Astrocyte (in vitro differentiated cells and primary cell): Measurements from ENCODE around the gene THRA. TPM values are rescaled to one million over a fixed set of nuclear protein-coding genes. Genes with fewer than 3 reads are reported as not detected.

Source experiments
- DNase-seq: peaks from one replicate; pipeline ENCODE4 v3.0.0-alpha.2; 2010; ENCODE audit warnings: low read depth
- FAIRE-seq: peaks from 2 replicates; lab custom pipeline; 2011; peaks lifted over from hg19 to GRCh38; lab: Jason Lieb, UNC
- H2AFZ ChIP-seq: 2 replicates; pipeline ENCODE4 v1.6.0; 2012; ENCODE audit warnings: low read depth, low read length, inconsistent platforms
- H3K27ac ChIP-seq: 2 replicates; pipeline ENCODE4 v1.5.1; 2011; ENCODE audit warnings: low read depth, low read length, inconsistent platforms
- H3K27me3 ChIP-seq: 2 replicates; pipeline ENCODE4 v1.6.0; 2011; ENCODE audit warnings: low read length, inconsistent platforms; ENCODE audit not compliant: insufficient read depth
- H3K36me3 ChIP-seq: 2 replicates; pipeline ENCODE4 v1.5.1; 2011; ENCODE audit warnings: low read length, inconsistent platforms; ENCODE audit not compliant: insufficient read depth
- H3K4me1 ChIP-seq: 2 replicates; pipeline ENCODE4 v1.5.1; 2011; ENCODE audit warnings: low read length, inconsistent platforms; ENCODE audit not compliant: insufficient read depth
- H3K4me2 ChIP-seq: 2 replicates; pipeline ENCODE4 v1.6.0; 2012; ENCODE audit warnings: low read length, inconsistent platforms
- H3K4me3 ChIP-seq: 2 replicates; pipeline ENCODE4 v1.5.1; 2011; ENCODE audit warnings: low read depth, mild to moderate bottlenecking, low read length, inconsistent platforms; ENCODE audit not compliant: insufficient read depth
- H3K79me2 ChIP-seq: 2 replicates; pipeline ENCODE4 v1.6.0; 2012; ENCODE audit warnings: mild to moderate bottlenecking, low read length, inconsistent platforms; ENCODE audit not compliant: insufficient read depth
- H3K9ac ChIP-seq: 2 replicates; pipeline ENCODE4 v1.6.0; 2012; ENCODE audit warnings: mild to moderate bottlenecking, low read length, inconsistent platforms
- H3K9me3 ChIP-seq: 2 replicates; pipeline ENCODE4 v1.5.1; 2012; ENCODE audit warnings: low read depth, mild to moderate bottlenecking, low read length, inconsistent platforms; ENCODE audit not compliant: insufficient read depth
- H4K20me1 ChIP-seq: 2 replicates; pipeline ENCODE4 v1.6.0; 2012; ENCODE audit warnings: low read length, inconsistent platforms; ENCODE audit not compliant: insufficient read depth
- H3K27ac Mint-ChIP-seq: one replicate; pipeline ENCODE4 v1.8.0; 2021; ENCODE audit warnings: mild to moderate bottlenecking, mixed read lengths; ENCODE audit not compliant: unreplicated experiment
- H3K27me3 Mint-ChIP-seq: one replicate; pipeline ENCODE4 v1.8.0; 2021; ENCODE audit warnings: low read depth, mixed read lengths; ENCODE audit not compliant: unreplicated experiment
- H3K36me3 Mint-ChIP-seq: one replicate; pipeline ENCODE4 v1.8.0; 2021; ENCODE audit warnings: low read depth, mixed read lengths; ENCODE audit not compliant: unreplicated experiment
- H3K4me1 Mint-ChIP-seq: one replicate; pipeline ENCODE4 v1.8.0; 2021; ENCODE audit warnings: low read depth, mixed read lengths; ENCODE audit not compliant: unreplicated experiment
- H3K4me3 Mint-ChIP-seq: one replicate; pipeline ENCODE4 v1.8.0; 2021; ENCODE audit warnings: mild to moderate bottlenecking, moderate library complexity, mixed read lengths; ENCODE audit not compliant: unreplicated experiment
- H3K9me3 Mint-ChIP-seq: one replicate; pipeline ENCODE4 v1.8.0; 2021; ENCODE audit warnings: mild to moderate bottlenecking, mixed read lengths; ENCODE audit not compliant: unreplicated experiment
- CTCF ChIP-seq: IDR thresholded peaks from 2 replicates; pipeline ENCODE4 v1.5.1; 2011; ENCODE audit warnings: low read depth, mild to moderate bottlenecking, inconsistent platforms, low read length, moderate library complexity; ENCODE audit not compliant: insufficient read depth
- EZH2 ChIP-seq: IDR thresholded peaks from 2 replicates; pipeline ENCODE4 v1.6.1; 2012; ENCODE audit warnings: mild to moderate bottlenecking, low read length, inconsistent platforms; ENCODE audit not compliant: insufficient read depth
- total RNA-seq: library from RNA; stranded (reverse); gene quantifications from 2 replicates; pipeline ENCODE4 v1.2.1, GENCODE V29; 2021

Gene THRA
- total RNA-seq, 1 donor from 2014 or later: 16.7 TPM

- Histone ChIP-seq H3K36me3 (peaks cover 22% of the 10 kb centered on the region), H3K9me3 (no peaks in the 10 kb centered on the region), H3K27me3 (no peaks in the 10 kb centered on the region), H3K4me1 (peaks cover 31% of the 10 kb centered on the region), H3K4me3 (no peak overlapping the region), H3K9ac (no peak overlapping the region), H3K4me2 (no peak overlapping the region), H4K20me1 (peaks cover 9% of the 10 kb centered on the region), H2AFZ (no peak overlapping the region), H3K27ac (no peak overlapping the region), H3K79me2 (no peaks in the 10 kb centered on the region)
- no peak overlapping the region for H3K27ac Mint-ChIP-seq
- H3K4me1 Mint-ChIP-seq: no peaks in the 10 kb centered on the region
- DNase-seq: peak; percentile 40
- H3K36me3 Mint-ChIP-seq: peaks cover 18% of the 10 kb centered on the region
- H3K9me3 Mint-ChIP-seq: no peaks in the 10 kb centered on the region
- no peak for FAIRE-seq
- H3K4me3 Mint-ChIP-seq: no peak overlapping the region
- TF ChIP-seq EZH2 (no peak), CTCF (peak; percentile 73)
- H3K27me3 Mint-ChIP-seq: no peaks in the 10 kb centered on the region
Observed at GRCh38 chr17:40026816-40027613, 35.8 kb upstream of the THRA start.

GRCh38 chr17:40027614-40028012 lies 35.2 kb upstream of the THRA start:
- Mint-ChIP-seq H3K4me3 (no peak overlapping the region), H3K9me3 (no peaks in the 10 kb centered on the region), H3K27me3 (no peaks in the 10 kb centered on the region), H3K36me3 (peaks cover 19% of the 10 kb centered on the region), H3K4me1 (no peaks in the 10 kb centered on the region), H3K27ac (no peak overlapping the region)
- Histone ChIP-seq H3K4me1 (peaks cover 29% of the 10 kb centered on the region), H4K20me1 (peaks cover 9% of the 10 kb centered on the region), H3K4me2 (no peak overlapping the region), H3K27ac (no peak overlapping the region), H3K9ac (no peak overlapping the region), H3K4me3 (no peak overlapping the region), H2AFZ (no peak overlapping the region), H3K27me3 (no peaks in the 10 kb centered on the region), H3K9me3 (no peaks in the 10 kb centered on the region), H3K36me3 (peaks cover 20% of the 10 kb centered on the region), H3K79me2 (no peaks in the 10 kb centered on the region)
- TF ChIP-seq EZH2 (no peak), CTCF (no peak)
- FAIRE-seq: no peak
- no peak for DNase-seq

DNA sequence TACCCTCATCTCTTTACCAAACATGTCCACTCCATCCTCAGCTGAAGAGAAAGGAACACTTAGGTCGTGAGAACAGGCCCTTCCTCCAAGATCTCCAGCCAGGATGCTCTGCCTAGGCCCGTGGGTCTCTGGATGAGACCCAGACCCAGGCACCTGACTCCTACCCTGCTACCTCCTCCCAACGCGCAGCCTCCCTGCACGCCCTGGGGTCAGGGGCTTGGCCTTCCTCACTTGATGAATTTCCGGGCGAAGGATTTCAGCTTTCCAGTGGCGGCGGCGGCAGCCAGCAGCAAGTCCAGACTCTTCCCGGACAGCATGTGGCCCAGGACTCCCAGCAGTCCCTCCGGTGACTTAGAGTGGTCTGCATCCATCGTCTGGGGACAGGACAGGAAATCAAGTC lies 34.2 kb upstream of the THRA start:
- TF ChIP-seq EZH2 (no peak), CTCF (no peak)
- peaks cover 19% of the 10 kb centered on the region for H3K36me3 Mint-ChIP-seq
- no peaks in the 10 kb centered on the region for H3K9me3 Mint-ChIP-seq
- H3K4me1 Mint-ChIP-seq: no peaks in the 10 kb centered on the region
- no peaks in the 10 kb centered on the region for H3K27me3 Mint-ChIP-seq
- DNase-seq (no peak), FAIRE-seq (no peak)
- Histone ChIP-seq H2AFZ (no peak overlapping the region), H3K79me2 (no peaks in the 10 kb centered on the region), H4K20me1 (peaks cover 9% of the 10 kb centered on the region), H3K27ac (no peak overlapping the region), H3K9ac (no peak overlapping the region), H3K9me3 (no peaks in the 10 kb centered on the region), H3K4me2 (no peak overlapping the region), H3K4me1 (peaks cover 24% of the 10 kb centered on the region), H3K4me3 (no peak overlapping the region), H3K36me3 (peaks cover 20% of the 10 kb centered on the region), H3K27me3 (no peaks in the 10 kb centered on the region)
- H3K27ac Mint-ChIP-seq: no peak overlapping the region
- no peak overlapping the region for H3K4me3 Mint-ChIP-seq
